AG09319 (cell line): ENCODE data around the gene COL8A2.

Experiments used
- DNase-seq: peaks from one replicate; pipeline ENCODE4 v3.0.0-alpha.2; 2010; ENCODE audit warnings: low read depth; ENCODE audit errors: extremely low read depth
- TF ChIP-seq, protein P1 (sequence below): IDR thresholded peaks from 2 replicates; pipeline ENCODE4 v1.5.1; 2011; ENCODE audit warnings: low read depth, mild to moderate bottlenecking, inconsistent platforms, low read length, moderate library complexity

Gene COL8A2

DNA sequence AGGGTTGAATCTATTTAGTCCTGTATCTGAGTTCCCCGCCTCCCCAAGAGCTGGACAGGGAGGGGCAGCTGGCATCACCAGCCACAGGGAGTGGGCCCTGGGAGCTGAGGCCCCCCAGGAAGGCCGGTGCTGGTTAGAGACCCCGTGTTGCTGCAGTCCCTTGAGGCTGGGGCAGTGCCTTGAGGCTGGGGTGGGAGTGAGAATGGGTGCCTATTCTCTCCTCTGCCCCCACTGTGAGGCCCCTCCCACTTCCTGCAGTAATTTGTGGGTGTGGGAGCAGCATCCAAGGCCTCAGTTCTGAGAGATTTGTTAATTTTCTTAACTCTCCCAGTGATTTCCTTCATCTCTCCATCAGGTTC lies 26.8 kb upstream of the COL8A2 start:
- TF ChIP-seq, protein P1, sequence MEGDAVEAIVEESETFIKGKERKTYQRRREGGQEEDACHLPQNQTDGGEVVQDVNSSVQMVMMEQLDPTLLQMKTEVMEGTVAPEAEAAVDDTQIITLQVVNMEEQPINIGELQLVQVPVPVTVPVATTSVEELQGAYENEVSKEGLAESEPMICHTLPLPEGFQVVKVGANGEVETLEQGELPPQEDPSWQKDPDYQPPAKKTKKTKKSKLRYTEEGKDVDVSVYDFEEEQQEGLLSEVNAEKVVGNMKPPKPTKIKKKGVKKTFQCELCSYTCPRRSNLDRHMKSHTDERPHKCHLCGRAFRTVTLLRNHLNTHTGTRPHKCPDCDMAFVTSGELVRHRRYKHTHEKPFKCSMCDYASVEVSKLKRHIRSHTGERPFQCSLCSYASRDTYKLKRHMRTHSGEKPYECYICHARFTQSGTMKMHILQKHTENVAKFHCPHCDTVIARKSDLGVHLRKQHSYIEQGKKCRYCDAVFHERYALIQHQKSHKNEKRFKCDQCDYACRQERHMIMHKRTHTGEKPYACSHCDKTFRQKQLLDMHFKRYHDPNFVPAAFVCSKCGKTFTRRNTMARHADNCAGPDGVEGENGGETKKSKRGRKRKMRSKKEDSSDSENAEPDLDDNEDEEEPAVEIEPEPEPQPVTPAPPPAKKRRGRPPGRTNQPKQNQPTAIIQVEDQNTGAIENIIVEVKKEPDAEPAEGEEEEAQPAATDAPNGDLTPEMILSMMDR: no peak

DNA sequence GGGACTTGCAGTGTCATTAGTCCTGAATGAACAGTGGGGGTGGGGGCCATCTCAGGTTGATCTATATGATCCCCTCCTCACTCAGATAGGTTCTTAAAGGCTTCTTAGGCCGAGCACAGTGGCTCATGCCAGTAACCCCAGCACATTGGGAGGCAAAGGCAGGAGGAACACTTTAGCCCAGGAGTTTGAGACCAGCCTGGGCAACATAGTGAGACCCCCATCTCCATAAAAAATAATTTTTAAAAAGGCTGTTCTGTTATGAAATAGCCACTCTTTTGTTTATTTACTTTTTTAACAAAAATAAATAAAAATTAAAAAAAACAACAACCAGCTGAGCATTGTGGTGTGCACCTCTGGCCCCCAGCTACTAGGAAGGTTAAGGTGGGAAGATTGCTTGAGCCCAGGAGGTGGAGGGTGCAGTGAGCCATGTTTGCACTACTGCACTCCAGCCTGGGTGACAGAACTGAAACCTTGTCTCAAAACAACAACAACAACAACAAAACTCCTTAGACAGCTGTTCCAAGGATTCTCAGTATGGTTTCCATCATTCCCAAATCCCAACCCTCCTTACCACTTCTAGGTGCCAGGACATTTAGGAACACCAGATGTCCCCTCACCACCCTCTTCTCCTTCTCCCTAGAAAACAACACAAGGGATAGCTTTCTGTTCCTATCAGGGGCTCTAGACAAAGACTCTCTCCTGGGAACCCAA lies 26.3 kb upstream of the COL8A2 start:
- TF ChIP-seq, protein P1: no peak; the same call in 1 of the 2 replicates
- no peak for DNase-seq

More for the DNA sequence above, 26.8 kb upstream of the COL8A2 start:
- no peak for DNase-seq

DNA sequence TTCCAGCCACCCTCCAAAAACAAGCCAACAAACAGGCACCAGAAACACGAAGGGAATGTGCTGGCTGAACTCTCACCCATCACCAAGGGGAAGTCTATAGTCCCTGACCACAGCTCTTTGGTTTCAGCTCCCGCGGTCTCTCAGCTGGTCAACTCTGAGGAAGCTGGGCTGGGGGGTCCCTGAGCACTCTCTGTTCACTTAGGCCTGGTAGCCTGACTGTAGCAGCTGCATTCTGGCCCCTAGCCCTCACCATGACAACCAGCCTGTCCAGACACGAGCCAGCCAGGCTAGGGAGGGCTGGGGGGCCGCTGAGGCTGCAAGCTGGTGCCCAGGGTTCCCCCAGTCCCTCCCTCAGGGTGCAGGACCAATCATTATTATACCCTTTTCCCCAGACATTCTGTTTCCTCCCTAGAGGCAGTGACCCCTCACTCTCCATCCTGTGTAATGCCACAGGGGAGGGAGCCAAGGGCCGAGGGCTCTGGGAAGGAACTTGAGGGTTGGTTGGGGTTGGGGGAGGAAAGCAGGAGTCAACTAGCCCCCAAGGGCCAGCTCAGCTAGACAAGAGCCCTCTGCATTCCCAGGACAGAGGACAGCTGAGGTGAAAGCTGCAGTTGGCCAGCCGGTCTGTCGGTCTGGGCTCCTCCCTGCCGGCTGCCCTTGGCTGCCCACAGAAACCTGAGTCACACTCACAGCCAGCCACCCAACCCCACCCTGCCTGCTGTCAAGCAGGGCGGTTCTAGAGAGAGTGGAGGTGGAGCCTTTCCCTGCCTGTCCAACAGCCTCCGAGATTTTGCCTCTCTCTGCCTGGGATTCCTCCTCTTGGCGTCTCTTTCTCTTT lies 25.5 kb upstream of the COL8A2 start:
- DNase-seq: peak; percentile 82
- TF ChIP-seq, protein P1: no peak

DNA sequence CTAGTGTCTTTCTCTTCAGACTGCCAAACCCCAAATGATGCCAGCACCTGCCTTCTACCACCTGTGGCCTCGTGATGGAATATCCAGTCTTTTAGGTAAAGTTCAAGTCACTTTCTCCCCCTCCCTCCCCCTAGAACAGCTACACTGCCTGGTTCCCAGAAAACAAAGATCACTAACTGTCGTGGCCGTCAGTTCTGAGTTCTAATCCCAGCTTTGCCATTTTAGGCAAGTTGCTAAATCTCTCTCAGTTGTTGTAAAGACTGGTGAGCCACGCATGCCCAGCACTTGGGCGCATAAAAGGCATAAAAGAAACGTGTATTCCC lies 24.9 kb upstream of the COL8A2 start:
- TF ChIP-seq, protein P1: no peak
- DNase-seq: no peak

DNA sequence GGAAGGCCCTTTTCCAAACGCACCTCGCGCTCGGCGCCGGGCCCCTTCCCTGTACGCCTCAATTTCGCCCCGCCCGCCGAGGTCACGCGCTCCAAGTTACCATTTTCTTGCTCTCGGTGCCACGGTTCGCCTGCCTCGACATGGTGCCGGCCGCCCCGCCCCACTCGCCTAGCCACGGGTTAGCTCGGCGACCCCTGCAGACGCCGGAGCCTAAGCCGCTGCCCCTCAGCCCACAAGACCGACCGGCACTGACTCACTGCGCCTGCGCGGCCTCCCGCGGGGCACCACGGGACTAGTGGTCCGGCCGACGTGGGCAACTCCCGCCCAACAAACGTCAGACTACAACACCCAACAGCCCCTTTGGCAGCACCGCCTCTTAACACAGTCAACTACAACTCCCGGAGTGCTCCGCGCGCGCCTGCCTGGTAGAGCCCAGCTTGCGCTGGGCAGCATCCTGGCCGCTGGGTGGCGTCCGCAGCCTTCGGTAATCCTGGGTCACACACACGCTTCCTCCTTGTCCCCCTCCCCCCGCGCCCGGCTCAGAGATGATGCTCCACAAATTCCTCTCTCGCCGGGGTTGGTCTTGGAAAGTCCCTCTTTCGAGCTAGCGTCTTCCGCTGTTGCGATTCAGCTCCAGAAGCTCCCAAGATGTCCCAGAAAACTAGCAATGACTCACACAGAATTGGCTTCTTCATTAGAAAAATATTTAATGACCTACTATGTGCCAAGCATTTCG lies 24.4 kb upstream of the COL8A2 start, which contains the start of gene TRAPPC3:
Gene TRAPPC3 (minus strand): TSS at position 250 of the 736 bp plus-strand sequence. CDS start 108 bp downstream, at position 142.
- TF ChIP-seq, protein P1: peak; percentile 98
- DNase-seq: peak; percentile 99

DNA sequence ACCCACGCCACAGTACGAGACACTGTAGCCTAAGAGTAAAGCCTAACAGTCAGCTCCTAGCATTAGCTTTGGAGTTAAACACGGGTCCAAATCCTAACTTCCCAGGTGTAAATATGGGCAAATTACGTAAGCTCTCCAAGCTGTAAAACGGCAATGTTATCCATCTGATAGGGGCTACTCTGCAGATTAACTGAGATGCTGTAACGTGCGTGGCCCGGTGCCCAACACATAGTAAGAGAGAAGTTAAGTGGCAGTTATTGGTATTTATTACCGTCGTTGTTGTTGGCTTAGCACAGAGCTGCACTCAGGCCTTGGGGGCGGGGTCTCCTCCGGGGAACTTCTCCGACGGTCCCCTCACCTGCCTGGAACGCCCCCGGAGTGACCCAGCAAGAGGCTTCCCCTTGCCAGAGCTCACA lies 23.8 kb upstream of the COL8A2 start:
- DNase-seq: no peak
- TF ChIP-seq, protein P1: no peak
